Measurements from ENCODE around the gene NSMCE4A.

Gene NSMCE4A

DNA sequence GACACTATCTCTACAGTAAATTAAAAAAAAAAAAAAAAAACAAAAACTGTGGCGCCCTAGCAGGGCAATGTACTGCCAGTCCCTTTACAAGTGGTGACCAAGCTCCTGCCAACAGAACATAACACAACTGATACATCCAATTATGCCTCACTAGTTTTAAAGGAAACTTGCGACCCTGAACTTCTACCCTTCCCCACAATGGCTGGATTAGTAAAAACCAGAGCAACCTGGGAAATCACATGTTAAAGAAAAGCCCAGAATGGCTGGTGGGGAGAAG, 63.7 kb downstream of the NSMCE4A start:
- no peak for DNase-seq (ENCODE audit: low read depth)
- H3K4me3 ChIP-seq (ENCODE audit: low read depth, low read length): no peak overlapping the region
- TF ChIP-seq, protein P1, sequence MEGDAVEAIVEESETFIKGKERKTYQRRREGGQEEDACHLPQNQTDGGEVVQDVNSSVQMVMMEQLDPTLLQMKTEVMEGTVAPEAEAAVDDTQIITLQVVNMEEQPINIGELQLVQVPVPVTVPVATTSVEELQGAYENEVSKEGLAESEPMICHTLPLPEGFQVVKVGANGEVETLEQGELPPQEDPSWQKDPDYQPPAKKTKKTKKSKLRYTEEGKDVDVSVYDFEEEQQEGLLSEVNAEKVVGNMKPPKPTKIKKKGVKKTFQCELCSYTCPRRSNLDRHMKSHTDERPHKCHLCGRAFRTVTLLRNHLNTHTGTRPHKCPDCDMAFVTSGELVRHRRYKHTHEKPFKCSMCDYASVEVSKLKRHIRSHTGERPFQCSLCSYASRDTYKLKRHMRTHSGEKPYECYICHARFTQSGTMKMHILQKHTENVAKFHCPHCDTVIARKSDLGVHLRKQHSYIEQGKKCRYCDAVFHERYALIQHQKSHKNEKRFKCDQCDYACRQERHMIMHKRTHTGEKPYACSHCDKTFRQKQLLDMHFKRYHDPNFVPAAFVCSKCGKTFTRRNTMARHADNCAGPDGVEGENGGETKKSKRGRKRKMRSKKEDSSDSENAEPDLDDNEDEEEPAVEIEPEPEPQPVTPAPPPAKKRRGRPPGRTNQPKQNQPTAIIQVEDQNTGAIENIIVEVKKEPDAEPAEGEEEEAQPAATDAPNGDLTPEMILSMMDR (IDR thresholded peaks at IDR 0.05; ENCODE audit: low read depth, low read length, missing control alignments): no peak
- in situ Hi-C loops (cut with HindIII; ENCODE audit: low sequenced_read_pairs): no loop called here

DNA sequence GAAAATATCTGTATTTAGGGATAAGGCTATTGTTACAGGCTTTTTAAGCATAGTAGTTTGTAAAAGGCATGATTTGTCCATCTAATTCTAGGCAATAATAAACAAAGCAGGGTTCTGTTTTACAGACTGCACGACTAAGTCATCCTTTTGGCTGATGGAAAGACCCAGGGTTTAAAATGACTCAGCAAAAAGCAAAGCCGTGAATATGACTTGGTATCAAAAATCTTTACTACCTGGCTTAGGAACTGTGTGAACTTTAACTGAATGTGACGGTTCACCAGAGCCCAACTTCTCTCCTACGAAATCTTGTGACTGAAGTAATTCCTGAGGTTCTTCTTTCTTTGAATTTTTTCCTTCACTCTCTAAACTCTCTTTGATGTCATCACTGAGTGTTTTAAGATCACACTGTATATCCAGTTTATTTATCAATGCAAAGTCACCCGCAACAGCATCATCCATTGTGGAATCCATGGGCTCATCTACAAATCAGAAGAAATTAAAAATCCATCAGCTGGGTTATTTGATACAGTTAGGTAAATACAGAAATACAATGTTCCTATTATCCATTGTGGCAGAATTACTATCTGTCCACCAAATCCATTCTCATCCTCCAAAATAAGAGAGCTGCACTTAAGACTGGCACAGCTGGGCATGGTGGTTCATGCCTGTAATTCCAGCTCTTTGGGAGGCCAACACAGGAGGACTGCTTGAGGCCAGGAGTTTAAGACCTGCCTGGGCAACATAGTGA, 64.2 kb downstream of the NSMCE4A start:
- no peak overlapping the region for H3K4me3 ChIP-seq (ENCODE audit: low read depth, low read length)
- TF ChIP-seq, protein P1 (IDR thresholded peaks at IDR 0.05; ENCODE audit: low read depth, low read length, missing control alignments): no peak
- no peak for DNase-seq (ENCODE audit: low read depth)
- in situ Hi-C loops (cut with HindIII; ENCODE audit: low sequenced_read_pairs): no loop called here
